ENCODE results near the gene BASP1.

DNA sequence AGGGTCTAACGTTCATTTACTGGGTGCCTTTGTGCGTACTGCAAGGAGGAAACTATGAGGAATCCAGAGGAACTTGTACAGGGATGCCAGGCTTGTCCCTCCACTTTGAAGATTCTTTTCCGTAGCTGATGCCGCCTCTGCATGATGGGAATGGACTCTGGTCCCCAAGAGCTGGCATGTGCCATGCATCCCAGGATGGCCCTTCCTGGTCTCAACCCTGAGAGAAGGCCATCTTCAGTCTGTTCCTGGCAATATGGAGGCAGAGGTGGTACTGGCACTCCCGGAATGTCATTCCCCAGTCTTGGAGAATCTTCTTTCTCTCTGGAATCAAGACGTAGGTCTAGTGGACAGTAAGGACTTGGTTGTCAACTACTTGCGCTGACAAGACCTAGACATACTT lies 61.5 kb downstream of the BASP1 start:
- TF ChIP-seq, protein P1, sequence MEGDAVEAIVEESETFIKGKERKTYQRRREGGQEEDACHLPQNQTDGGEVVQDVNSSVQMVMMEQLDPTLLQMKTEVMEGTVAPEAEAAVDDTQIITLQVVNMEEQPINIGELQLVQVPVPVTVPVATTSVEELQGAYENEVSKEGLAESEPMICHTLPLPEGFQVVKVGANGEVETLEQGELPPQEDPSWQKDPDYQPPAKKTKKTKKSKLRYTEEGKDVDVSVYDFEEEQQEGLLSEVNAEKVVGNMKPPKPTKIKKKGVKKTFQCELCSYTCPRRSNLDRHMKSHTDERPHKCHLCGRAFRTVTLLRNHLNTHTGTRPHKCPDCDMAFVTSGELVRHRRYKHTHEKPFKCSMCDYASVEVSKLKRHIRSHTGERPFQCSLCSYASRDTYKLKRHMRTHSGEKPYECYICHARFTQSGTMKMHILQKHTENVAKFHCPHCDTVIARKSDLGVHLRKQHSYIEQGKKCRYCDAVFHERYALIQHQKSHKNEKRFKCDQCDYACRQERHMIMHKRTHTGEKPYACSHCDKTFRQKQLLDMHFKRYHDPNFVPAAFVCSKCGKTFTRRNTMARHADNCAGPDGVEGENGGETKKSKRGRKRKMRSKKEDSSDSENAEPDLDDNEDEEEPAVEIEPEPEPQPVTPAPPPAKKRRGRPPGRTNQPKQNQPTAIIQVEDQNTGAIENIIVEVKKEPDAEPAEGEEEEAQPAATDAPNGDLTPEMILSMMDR (conservative IDR thresholded peaks at IDR 0.05; ENCODE audit: low read depth in 2 of 2): no peak
- 0 out of 2 replicates have a peak, but pooled peaks have one; percentile 24 for TF ChIP-seq POLR2AphosphoS5 (IDR thresholded peaks at IDR 0.05; ENCODE audit: low read depth)
- no peak for TF ChIP-seq EZH2 (IDR thresholded peaks at IDR 0.05; ENCODE audit: low read depth, unreplicated experiment)
- no peak for TF ChIP-seq EZH2phosphoT487 (IDR thresholded peaks at IDR 0.05; ENCODE audit: unreplicated experiment)
- TF ChIP-seq JUNB (IDR thresholded peaks at IDR 0.05; ENCODE audit: unreplicated experiment): no peak

Data from GM23338 (cell line).